ENCODE data around the gene ZSCAN5A.

ZSCAN5A gene

DNA sequence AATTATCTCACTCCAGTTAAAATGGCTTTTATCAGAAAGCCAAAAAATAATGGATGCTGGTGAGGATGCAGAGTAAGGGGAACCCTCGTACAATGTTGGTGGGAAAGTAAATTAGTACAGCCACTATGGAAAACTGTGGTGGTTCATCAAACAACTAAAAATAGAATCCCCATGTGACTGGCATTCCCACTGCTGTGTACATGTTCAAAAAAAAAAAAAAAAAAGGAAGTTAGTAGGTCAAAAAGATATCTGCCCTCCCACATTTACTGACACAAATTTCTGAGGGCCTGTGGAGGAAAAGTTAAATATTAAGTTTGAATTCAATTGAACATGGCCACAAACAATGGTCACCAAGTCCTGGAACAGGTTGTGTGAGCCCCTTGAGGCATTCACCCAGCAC, 9.8 kb upstream of the ZSCAN5A start:
- TF ChIP-seq, protein P1, sequence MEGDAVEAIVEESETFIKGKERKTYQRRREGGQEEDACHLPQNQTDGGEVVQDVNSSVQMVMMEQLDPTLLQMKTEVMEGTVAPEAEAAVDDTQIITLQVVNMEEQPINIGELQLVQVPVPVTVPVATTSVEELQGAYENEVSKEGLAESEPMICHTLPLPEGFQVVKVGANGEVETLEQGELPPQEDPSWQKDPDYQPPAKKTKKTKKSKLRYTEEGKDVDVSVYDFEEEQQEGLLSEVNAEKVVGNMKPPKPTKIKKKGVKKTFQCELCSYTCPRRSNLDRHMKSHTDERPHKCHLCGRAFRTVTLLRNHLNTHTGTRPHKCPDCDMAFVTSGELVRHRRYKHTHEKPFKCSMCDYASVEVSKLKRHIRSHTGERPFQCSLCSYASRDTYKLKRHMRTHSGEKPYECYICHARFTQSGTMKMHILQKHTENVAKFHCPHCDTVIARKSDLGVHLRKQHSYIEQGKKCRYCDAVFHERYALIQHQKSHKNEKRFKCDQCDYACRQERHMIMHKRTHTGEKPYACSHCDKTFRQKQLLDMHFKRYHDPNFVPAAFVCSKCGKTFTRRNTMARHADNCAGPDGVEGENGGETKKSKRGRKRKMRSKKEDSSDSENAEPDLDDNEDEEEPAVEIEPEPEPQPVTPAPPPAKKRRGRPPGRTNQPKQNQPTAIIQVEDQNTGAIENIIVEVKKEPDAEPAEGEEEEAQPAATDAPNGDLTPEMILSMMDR (IDR thresholded peaks at IDR 0.05; ENCODE audit: low read depth, low read length): no peak
- no peak for DNase-seq (ENCODE audit: low read depth in 2 of 2)
- no peak overlapping the region for H3K4me3 ChIP-seq (replicated peaks in 1 of 2; ENCODE audit: low read depth in 2 of 2, low read length in 2 of 2)

DNA sequence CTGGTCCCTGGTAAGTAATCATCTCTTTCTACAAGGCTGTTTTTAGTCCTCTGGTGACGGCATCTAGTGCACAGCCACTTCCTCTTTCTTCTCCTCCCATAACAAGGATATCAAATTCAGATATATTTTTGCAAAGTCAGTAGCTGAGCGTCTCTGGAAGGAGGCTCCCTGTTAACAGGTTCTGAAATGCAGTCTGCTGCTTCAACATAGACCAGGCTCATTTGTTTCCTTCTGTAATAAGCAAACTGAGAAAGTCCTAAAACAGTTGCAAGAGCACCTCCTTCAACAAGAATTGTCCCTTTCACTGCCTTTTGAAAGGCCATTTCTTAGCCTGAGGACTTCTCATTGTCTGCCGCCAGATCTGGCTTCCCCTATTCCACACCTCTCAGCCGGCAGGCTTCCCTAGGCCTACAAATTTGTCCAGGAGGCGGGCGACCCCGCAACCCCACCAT, 7.4 kb upstream of the ZSCAN5A start:
- TF ChIP-seq, protein P1 (IDR thresholded peaks at IDR 0.05; ENCODE audit: low read depth, low read length): no peak
- no peak for DNase-seq (ENCODE audit: low read depth in 2 of 2)
- H3K4me3 ChIP-seq (replicated peaks in 1 of 2; ENCODE audit: low read depth in 2 of 2, low read length in 2 of 2): no peak overlapping the region

DNA sequence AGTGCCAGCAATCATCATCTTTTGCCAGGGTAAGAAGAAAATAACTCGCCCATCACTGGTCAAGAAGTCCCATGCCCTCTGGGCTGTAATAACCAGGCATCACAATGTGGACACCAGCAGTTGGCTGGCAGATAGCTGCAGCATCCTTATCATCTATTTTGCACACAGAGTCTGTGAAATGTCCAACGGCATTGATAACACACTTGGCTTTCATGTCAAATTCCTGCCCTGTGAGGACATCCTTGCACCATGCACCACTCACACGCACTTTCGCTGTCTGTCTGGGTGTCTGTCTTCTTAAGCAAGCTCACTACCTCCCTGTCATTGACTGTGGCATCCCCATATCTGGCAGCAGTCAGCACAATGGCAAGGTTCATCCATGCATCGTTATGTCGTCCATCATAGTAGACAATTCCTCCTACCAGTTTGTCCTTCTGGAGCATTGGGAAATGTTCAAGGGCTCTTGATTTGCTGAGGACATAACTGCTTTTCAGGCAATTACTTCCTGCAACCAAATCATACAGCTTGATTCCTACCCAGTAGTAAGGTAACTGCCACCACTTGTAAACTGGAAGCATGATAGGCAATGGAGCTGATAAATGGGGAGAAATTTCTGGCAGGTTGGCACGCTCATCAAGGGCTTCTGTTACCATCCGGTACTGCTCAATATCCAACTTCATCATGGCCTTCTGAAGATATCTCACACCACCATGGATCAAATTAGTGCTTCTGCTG, 6.8 kb upstream of the ZSCAN5A start:
- DNase-seq (ENCODE audit: low read depth in 2 of 2): no peak

DNA sequence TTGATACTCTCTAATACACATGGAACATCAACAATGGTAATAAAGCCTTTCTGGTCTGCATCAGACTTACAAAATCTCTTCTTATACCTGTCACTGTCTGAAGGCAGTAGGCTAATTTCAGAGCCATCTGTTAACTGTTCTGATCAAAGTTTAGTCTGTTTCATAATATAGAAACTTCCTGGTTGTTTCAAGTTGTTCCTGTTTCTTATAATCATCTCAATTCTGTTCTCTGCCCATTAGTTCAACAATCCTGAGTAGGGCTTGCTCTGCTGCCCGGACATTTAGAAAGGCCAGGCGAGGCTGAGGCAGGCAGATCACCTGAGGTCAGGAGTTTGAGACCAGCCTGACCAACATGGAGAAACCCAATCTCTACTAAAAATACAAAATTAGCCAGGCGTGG, 5.4 kb upstream of the ZSCAN5A start:
- DNase-seq (ENCODE audit: low read depth in 2 of 2): no peak
- TF ChIP-seq, protein P1 (IDR thresholded peaks at IDR 0.05; ENCODE audit: low read depth, low read length): no peak
- no peak overlapping the region for H3K4me3 ChIP-seq (replicated peaks in 1 of 2; ENCODE audit: low read depth in 2 of 2, low read length in 2 of 2)

More for the DNA sequence above, 6.8 kb upstream of the ZSCAN5A start:
- TF ChIP-seq, protein P1 (IDR thresholded peaks at IDR 0.05; ENCODE audit: low read depth, low read length): no peak
- no peak overlapping the region for H3K4me3 ChIP-seq (replicated peaks in 1 of 2; ENCODE audit: low read depth in 2 of 2, low read length in 2 of 2)

DNA sequence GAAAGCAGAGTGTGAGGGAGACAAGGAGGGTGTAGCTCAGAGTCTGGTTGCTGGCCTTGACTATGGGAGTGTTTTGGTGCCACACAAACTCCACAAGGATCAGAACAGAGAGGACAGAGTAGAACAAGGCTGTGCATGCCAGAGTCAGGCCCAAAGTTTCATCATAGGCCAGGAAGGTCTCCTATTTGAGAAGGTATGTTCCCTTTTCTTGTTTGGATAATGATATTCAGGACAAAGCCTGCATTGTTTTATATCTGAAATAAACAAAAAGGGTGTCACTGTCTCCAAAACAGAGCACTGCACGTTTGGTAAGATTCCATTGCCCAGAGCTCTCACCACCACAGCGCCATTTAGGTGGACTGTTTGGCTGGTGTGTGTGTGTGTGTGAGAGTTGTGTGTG, 3.1 kb upstream of the ZSCAN5A start:
- TF ChIP-seq, protein P1 (IDR thresholded peaks at IDR 0.05; ENCODE audit: low read depth, low read length): no peak

DNA sequence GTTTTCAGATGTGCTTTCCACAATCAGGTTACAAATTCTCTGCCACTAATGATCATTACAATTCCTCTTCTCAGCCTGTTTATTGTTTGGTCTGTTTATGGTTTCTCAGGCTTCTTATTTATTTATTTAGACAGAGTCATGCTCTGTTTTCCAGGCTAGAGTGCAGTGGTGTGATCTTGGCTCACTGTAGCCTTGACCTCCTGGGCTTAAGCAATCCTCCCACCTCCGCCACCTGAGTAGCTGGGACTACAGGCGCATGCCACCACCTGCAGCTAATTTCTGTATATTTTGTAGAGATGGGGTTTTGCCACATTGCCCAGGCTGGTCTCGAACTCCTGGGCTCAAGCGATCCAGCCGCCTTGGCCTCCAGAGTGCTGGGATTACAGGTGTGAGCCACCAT, 2.1 kb upstream of the ZSCAN5A start:
- no peak overlapping the region for H3K4me3 ChIP-seq (replicated peaks in 1 of 2; ENCODE audit: low read depth in 2 of 2, low read length in 2 of 2)
- no peak for DNase-seq (ENCODE audit: low read depth in 2 of 2)
- TF ChIP-seq, protein P1 (IDR thresholded peaks at IDR 0.05; ENCODE audit: low read depth, low read length): no peak

More for the DNA sequence above, 3.1 kb upstream of the ZSCAN5A start:
- no peak for DNase-seq (ENCODE audit: low read depth in 2 of 2)
- no peak overlapping the region for H3K4me3 ChIP-seq (replicated peaks in 1 of 2; ENCODE audit: low read depth in 2 of 2, low read length in 2 of 2)

Data from cardiac fibroblast (primary cell).